ENCODE data around the gene FAM171A1. TPM values are rescaled to one million over a fixed set of nuclear protein-coding genes. Genes with fewer than 3 reads are reported as not detected.

Gene FAM171A1
- total RNA-seq, 1 donor = 25.0 TPM

DNA sequence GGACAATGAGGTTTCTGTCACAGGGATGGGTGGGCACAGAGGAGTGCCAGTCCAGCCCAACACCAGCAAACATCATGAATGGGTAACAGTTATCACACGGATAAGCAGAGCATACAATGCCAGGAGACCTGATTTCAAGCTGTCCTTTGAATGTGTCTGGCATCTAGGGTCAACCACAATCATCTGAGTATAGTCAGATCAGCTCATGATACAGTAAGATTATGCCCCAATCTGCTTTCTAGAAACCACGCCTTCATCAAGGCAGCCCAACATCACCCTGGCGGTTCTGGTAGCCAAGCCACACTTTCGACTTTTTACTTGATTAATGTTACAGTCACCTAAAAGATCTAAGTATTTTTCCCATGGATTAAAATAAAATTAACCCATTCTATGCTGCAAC, 10.5 kb downstream of the FAM171A1 start:
- no peaks in the 10 kb centered on the region for H3K27me3 ChIP-seq (ENCODE audit: insufficient read depth, low read length)
- H3K4me1 ChIP-seq (ENCODE audit: insufficient read depth, low read length) = no peaks in the 10 kb centered on the region
- H3K4me2 ChIP-seq (ENCODE audit: insufficient read depth, low read length) = no peak overlapping the region
- H4K20me1 ChIP-seq (ENCODE audit: insufficient read depth, low read length) = peaks cover 22% of the 10 kb centered on the region
- H3K36me3 ChIP-seq (ENCODE audit: insufficient read depth, low read length) = no peaks in the 10 kb centered on the region
- peaks cover 94% of the 10 kb centered on the region for H3K79me2 ChIP-seq (ENCODE audit: insufficient read depth, low read length)
- no peak overlapping the region for H2AFZ ChIP-seq (ENCODE audit: low read length)
- H3K4me3 ChIP-seq (ENCODE audit: insufficient read depth, low read length) = no peak overlapping the region
- no peak for DNase-seq (ENCODE audit: insufficient read length, low spot score, missing footprints)
- no peaks in the 10 kb centered on the region for H3K9me3 ChIP-seq (ENCODE audit: low read depth, low read length)
- TF ChIP-seq, protein P1, sequence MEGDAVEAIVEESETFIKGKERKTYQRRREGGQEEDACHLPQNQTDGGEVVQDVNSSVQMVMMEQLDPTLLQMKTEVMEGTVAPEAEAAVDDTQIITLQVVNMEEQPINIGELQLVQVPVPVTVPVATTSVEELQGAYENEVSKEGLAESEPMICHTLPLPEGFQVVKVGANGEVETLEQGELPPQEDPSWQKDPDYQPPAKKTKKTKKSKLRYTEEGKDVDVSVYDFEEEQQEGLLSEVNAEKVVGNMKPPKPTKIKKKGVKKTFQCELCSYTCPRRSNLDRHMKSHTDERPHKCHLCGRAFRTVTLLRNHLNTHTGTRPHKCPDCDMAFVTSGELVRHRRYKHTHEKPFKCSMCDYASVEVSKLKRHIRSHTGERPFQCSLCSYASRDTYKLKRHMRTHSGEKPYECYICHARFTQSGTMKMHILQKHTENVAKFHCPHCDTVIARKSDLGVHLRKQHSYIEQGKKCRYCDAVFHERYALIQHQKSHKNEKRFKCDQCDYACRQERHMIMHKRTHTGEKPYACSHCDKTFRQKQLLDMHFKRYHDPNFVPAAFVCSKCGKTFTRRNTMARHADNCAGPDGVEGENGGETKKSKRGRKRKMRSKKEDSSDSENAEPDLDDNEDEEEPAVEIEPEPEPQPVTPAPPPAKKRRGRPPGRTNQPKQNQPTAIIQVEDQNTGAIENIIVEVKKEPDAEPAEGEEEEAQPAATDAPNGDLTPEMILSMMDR (IDR thresholded peaks at IDR 0.05; ENCODE audit: extremely low read depth, low read depth, low read length) = no peak
- H3K27ac ChIP-seq (ENCODE audit: low read depth, low read length) = no peak overlapping the region

DNA sequence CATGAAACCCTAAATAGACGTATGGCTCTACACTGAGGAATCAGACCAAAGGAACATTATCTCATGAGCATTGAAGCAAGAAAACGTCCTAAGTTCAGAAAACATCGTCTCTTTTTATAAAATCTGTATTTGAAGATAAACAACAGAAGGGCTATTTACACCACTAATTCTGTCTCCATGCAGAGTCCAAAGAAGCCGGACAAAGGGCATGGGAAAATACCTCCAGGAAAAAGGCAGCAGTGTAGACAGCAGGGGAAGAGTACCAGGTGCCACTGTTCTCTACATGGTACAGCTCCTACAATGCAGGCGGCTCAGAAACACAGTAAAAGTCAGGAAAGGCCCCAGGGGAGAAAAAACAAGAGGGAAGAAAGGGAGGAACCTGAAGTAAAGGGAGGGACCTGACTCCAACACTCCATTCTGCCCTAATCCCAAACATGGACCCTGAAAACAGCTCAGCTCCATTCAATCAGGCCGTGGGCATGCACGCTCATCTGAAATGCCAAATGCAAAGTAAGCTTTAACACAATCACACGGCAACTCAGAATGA, 17.5 kb downstream of the FAM171A1 start:
- Histone ChIP-seq H3K4me2 (ENCODE audit: insufficient read depth, low read length) (no peak overlapping the region), H3K4me1 (ENCODE audit: insufficient read depth, low read length) (peaks cover 7% of the 10 kb centered on the region), H3K9me3 (ENCODE audit: low read depth, low read length) (no peaks in the 10 kb centered on the region), H2AFZ (ENCODE audit: low read length) (no peak overlapping the region), H3K79me2 (ENCODE audit: insufficient read depth, low read length) (peaks cover 87% of the 10 kb centered on the region), H4K20me1 (ENCODE audit: insufficient read depth, low read length) (peaks cover 14% of the 10 kb centered on the region), H3K27ac (ENCODE audit: low read depth, low read length) (no peak overlapping the region), H3K4me3 (ENCODE audit: insufficient read depth, low read length) (no peak overlapping the region), H3K27me3 (ENCODE audit: insufficient read depth, low read length) (no peaks in the 10 kb centered on the region), H3K36me3 (ENCODE audit: insufficient read depth, low read length) (no peaks in the 10 kb centered on the region)
- no peak for DNase-seq (ENCODE audit: insufficient read length, low spot score, missing footprints)
- TF ChIP-seq, protein P1 (IDR thresholded peaks at IDR 0.05; ENCODE audit: extremely low read depth, low read depth, low read length) = no peak

DNA sequence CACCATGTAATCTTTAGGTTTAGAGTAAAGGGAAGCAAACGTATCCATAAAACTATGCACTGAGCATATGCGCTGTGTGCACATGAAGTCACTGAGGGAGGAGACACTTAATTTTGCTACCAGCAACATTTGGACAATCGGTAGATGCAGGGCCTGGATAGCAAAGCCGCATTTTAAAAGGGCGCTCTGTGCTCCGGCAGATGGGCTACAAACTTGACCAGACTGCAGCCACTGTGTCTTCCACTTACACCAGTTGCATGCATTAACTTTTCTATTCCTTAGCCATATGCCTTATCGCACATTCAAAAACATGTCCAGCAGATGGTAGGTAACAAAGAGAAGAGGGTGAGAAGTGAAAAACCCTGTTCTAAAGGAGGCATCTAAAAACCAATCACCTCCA, 18.3 kb downstream of the FAM171A1 start:
- H3K4me1 ChIP-seq (ENCODE audit: insufficient read depth, low read length) = peaks cover 12% of the 10 kb centered on the region
- H3K4me2 ChIP-seq (ENCODE audit: insufficient read depth, low read length) = no peak overlapping the region
- no peaks in the 10 kb centered on the region for H3K36me3 ChIP-seq (ENCODE audit: insufficient read depth, low read length)
- peaks cover 87% of the 10 kb centered on the region for H3K79me2 ChIP-seq (ENCODE audit: insufficient read depth, low read length)
- peaks cover 13% of the 10 kb centered on the region for H4K20me1 ChIP-seq (ENCODE audit: insufficient read depth, low read length)
- no peak overlapping the region for H3K4me3 ChIP-seq (ENCODE audit: insufficient read depth, low read length)
- no peak for DNase-seq (ENCODE audit: insufficient read length, low spot score, missing footprints)
- TF ChIP-seq, protein P1 (IDR thresholded peaks at IDR 0.05; ENCODE audit: extremely low read depth, low read depth, low read length) = no peak
- no peak overlapping the region for H3K27ac ChIP-seq (ENCODE audit: low read depth, low read length)
- no peaks in the 10 kb centered on the region for H3K9me3 ChIP-seq (ENCODE audit: low read depth, low read length)
- no peak overlapping the region for H2AFZ ChIP-seq (ENCODE audit: low read length)
- no peaks in the 10 kb centered on the region for H3K27me3 ChIP-seq (ENCODE audit: insufficient read depth, low read length)

DNA sequence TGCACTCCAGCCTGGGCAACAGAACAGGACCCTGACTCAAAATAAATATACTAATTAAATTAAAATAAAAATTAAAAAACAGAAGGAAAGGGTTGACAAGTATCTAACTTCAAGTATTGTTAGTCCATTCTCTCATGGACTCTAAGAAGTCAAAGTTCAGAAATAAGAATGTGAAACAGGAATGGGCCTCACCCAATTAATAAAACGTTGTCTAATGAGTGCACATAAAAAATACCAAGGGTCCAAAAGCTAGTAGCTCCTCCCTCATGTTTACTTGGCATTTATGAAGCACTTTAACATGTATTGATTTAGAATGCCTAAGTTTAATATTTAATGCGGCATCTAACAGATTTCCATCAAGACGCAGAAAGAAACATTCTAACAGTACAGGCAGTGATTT, 18.9 kb downstream of the FAM171A1 start:
- Histone ChIP-seq H3K79me2 (ENCODE audit: insufficient read depth, low read length) (peaks cover 85% of the 10 kb centered on the region), H3K4me2 (ENCODE audit: insufficient read depth, low read length) (no peak overlapping the region), H4K20me1 (ENCODE audit: insufficient read depth, low read length) (peaks cover 11% of the 10 kb centered on the region), H3K4me1 (ENCODE audit: insufficient read depth, low read length) (peaks cover 12% of the 10 kb centered on the region), H3K4me3 (ENCODE audit: insufficient read depth, low read length) (no peak overlapping the region), H3K27me3 (ENCODE audit: insufficient read depth, low read length) (no peaks in the 10 kb centered on the region), H3K9me3 (ENCODE audit: low read depth, low read length) (no peaks in the 10 kb centered on the region), H2AFZ (ENCODE audit: low read length) (no peak overlapping the region), H3K36me3 (ENCODE audit: insufficient read depth, low read length) (no peaks in the 10 kb centered on the region), H3K27ac (ENCODE audit: low read depth, low read length) (no peak overlapping the region)
- TF ChIP-seq, protein P1 (IDR thresholded peaks at IDR 0.05; ENCODE audit: extremely low read depth, low read depth, low read length) = no peak
- no peak for DNase-seq (ENCODE audit: insufficient read length, low spot score, missing footprints)

Data from osteoblast (primary cell).